OCI-LY1 (cell line): Measurements from ENCODE around the gene NID2.

Source experiments
- H2AFZ ChIP-seq: fragments of 200-600 bp; sonication (generic), shearing (Covaris generic); 2 replicates; pipeline ENCODE4 v1.6.0; 2014; ENCODE audit warnings: antibody characterized with exemption, mild to moderate bottlenecking, low read length
- H3F3A ChIP-seq: fragments of 200-600 bp; sonication (generic), shearing (Covaris generic); 2 replicates; pipeline ENCODE4 v1.6.0; 2014; ENCODE audit warnings: mild to moderate bottlenecking, antibody characterized with exemption, low read length, moderate library complexity; ENCODE audit not compliant: insufficient read depth
- H3K27ac ChIP-seq: fragments of 200-600 bp; sonication (generic); 2 replicates; pipeline ENCODE4 v1.5.1; 2014; ENCODE audit warnings: low read length, mixed run types, mild to moderate bottlenecking, low read depth; ENCODE audit not compliant: poor library complexity, severe bottlenecking
- H3K27me3 ChIP-seq: fragments of 200-600 bp; sonication (generic); 2 replicates; pipeline ENCODE4 v1.6.0; 2014; ENCODE audit warnings: antibody characterized with exemption, mild to moderate bottlenecking, low read length, moderate library complexity; ENCODE audit not compliant: insufficient read depth
- H3K36me3 ChIP-seq: fragments of 200-600 bp; sonication (generic); 2 replicates; pipeline ENCODE4 v1.6.1; 2014; ENCODE audit warnings: mild to moderate bottlenecking, antibody characterized with exemption, low read length, moderate library complexity, mixed read lengths; ENCODE audit not compliant: insufficient read depth
- H3K4me1 ChIP-seq: fragments of 200-600 bp; sonication (generic); 2 replicates; pipeline ENCODE4 v1.5.1; 2014; ENCODE audit warnings: mild to moderate bottlenecking, low read length, moderate library complexity; ENCODE audit not compliant: insufficient read depth, severe bottlenecking
- H3K4me2 ChIP-seq: fragments of 200-600 bp; sonication (generic), shearing (Covaris generic); 2 replicates; pipeline ENCODE4 v1.6.1; 2014; ENCODE audit warnings: low read length
- H3K4me3 ChIP-seq: fragments of 200-600 bp; sonication (generic); 2 replicates; pipeline ENCODE4 v1.5.1; 2014; ENCODE audit warnings: low read length, low read depth, mild to moderate bottlenecking, mixed read lengths; ENCODE audit not compliant: poor library complexity, severe bottlenecking
- H3K79me2 ChIP-seq: fragments of 200-600 bp; shearing (Covaris generic); 2 replicates; pipeline ENCODE4 v1.6.1; 2016; ENCODE audit warnings: mixed run types, low read length, mixed read lengths; ENCODE audit not compliant: insufficient read depth
- H3K9ac ChIP-seq: fragments of 200-600 bp; sonication (generic), shearing (Covaris generic); 2 replicates; pipeline ENCODE4 v1.6.1; 2014; ENCODE audit warnings: mild to moderate bottlenecking, low read length, mixed read lengths
- H3K9me2 ChIP-seq: fragments of 200-600 bp; sonication (generic), shearing (Covaris generic); 2 replicates; pipeline ENCODE4 v1.6.1; 2014; ENCODE audit warnings: low read depth, mild to moderate bottlenecking, low read length, mixed read lengths
- H3K9me3 ChIP-seq: fragments of 200-600 bp; shearing (Covaris generic); 2 replicates; pipeline ENCODE4 v1.6.1; 2014; ENCODE audit warnings: low read length, mixed read lengths
- H4K20me1 ChIP-seq: fragments of 200-600 bp; sonication (generic), shearing (Covaris generic); 2 replicates; pipeline ENCODE4 v1.6.0; 2016; ENCODE audit warnings: mild to moderate bottlenecking, low read length; ENCODE audit not compliant: insufficient read depth
- CTCF ChIP-seq: fragments of 200-600 bp; sonication (generic), shearing (Covaris generic); IDR thresholded peaks from 2 replicates; pipeline ENCODE4 v1.5.1; 2017; ENCODE audit warnings: mild to moderate bottlenecking, antibody characterized with exemption, low read length, moderate library complexity, mixed read lengths
- EZH2 ChIP-seq: fragments of 200-600 bp; sonication (generic), shearing (Covaris generic); IDR thresholded peaks from 2 replicates; pipeline ENCODE4 v1.8.0; 2017; ENCODE audit warnings: borderline replicate concordance, mixed run types, mild to moderate bottlenecking, antibody characterized with exemption, low read length, moderate library complexity, mixed read lengths

NID2 gene

GRCh38 chr14:52039124-52039815, 29.6 kb downstream of the NID2 start:
- no peaks in the 10 kb centered on the region for H3K9me2 ChIP-seq
- H4K20me1 ChIP-seq, result no peaks in the 10 kb centered on the region
- no peaks in the 10 kb centered on the region for H3F3A ChIP-seq
- TF ChIP-seq CTCF, result no peak
- no peaks in the 10 kb centered on the region for H3K79me2 ChIP-seq
- H3K4me2 ChIP-seq, result no peak overlapping the region
- no peak overlapping the region for H2AFZ ChIP-seq
- no peaks in the 10 kb centered on the region for H3K4me1 ChIP-seq
- no peak overlapping the region for H3K27ac ChIP-seq
- H3K9ac ChIP-seq, result no peak overlapping the region
- H3K9me3 ChIP-seq, result 0 out of 2 replicates have a peak, but pooled peaks cover 3% of the 10 kb centered on the region
- no peaks in the 10 kb centered on the region for H3K36me3 ChIP-seq
- H3K4me3 ChIP-seq, result no peak overlapping the region
- no peaks in the 10 kb centered on the region for H3K27me3 ChIP-seq

GRCh38 chr14:52033101-52033642, 35.7 kb downstream of the NID2 start:
- Histone ChIP-seq H3K79me2 (no peaks in the 10 kb centered on the region), H3K27me3 (0 out of 2 replicates have a peak, but pooled peaks cover 3% of the 10 kb centered on the region), H3K36me3 (no peaks in the 10 kb centered on the region), H2AFZ (no peak overlapping the region), H4K20me1 (no peaks in the 10 kb centered on the region), H3K4me1 (no peaks in the 10 kb centered on the region), H3K4me2 (no peak overlapping the region), H3K27ac (no peak overlapping the region), H3K9me2 (no peaks in the 10 kb centered on the region), H3F3A (no peaks in the 10 kb centered on the region), H3K9me3 (0 out of 2 replicates have a peak, but pooled peaks cover 3% of the 10 kb centered on the region), H3K9ac (no peak overlapping the region), H3K4me3 (no peak overlapping the region)
- no peak for TF ChIP-seq EZH2
- no peak for TF ChIP-seq CTCF

DNA sequence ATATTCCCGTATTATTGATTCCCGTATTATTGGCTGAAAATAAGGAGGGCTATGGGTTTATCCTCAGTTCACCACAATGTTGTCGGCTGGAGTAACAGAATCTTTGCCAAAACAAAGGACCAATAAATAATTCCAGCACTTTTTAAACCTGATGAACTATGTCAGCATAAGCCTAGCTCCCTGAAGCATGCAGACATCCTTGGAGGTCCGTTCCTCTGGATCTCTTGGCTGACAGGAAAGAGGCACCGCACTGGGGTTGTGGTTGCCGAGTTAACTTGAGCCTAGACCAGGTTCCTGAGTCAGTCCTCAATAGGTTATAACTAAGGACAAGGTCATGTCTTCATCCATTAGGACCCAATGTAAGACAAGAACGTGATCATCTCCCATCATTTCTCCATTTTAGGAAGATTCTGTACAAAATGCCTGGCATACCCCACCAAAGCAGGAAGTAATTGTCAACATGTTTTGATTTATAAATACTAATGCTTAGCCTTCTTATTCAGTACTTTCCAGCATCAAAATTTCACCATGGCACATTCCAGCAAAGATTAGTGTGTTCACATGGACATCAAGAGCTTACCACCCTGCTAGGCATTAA, 36.6 kb downstream of the NID2 start:
- Histone ChIP-seq H3F3A (no peaks in the 10 kb centered on the region), H3K27ac (no peak overlapping the region), H4K20me1 (no peaks in the 10 kb centered on the region), H2AFZ (no peak overlapping the region), H3K4me1 (no peaks in the 10 kb centered on the region), H3K4me3 (no peak overlapping the region), H3K79me2 (no peaks in the 10 kb centered on the region), H3K4me2 (no peak overlapping the region), H3K9me2 (no peaks in the 10 kb centered on the region), H3K27me3 (0 out of 2 replicates have a peak, but pooled peaks cover 3% of the 10 kb centered on the region), H3K9me3 (0 out of 2 replicates have a peak, but pooled peaks cover 3% of the 10 kb centered on the region), H3K9ac (no peak overlapping the region), H3K36me3 (no peaks in the 10 kb centered on the region)
- TF ChIP-seq CTCF, result no peak
- TF ChIP-seq EZH2, result no peak
